Left cardiac atrium (tissue), 4 donors: Measurements from ENCODE around the gene SYNE2. TPM values are rescaled to one million over a fixed set of nuclear protein-coding genes. Genes with fewer than 3 reads are reported as not detected.
"Not testable (repeated sequence)": the region's sequence is repeated elsewhere in the genome, so short reads cannot be mapped to it uniquely, and the experiment has no call there.

Experiments
- ATAC-seq, 2 donors: fragments of 200-7000 bp; cut with Tn5 transposase; one replicate each; pipeline ENCODE4 v1.9.1; 2020; ENCODE audit warnings: mild to moderate bottlenecking in 2 of 2, moderate library complexity in 2 of 2
- DNase-seq: peaks from one replicate; pipeline ENCODE4 v3.0.0-alpha.2; 2020
- intact Hi-C, 2 donors: fragments of 100-400 bp; cut with DNase I; formaldehyde crosslinking; loops; one replicate each; pipeline versions ENCODE4 v1.14.1 to v1.15.1; 2022 to 2023
- total RNA-seq, 2 donors: library from RNA; stranded (reverse); fragmentation: NEBNext Ultra II Directional; extraction: Animal tissue kit (Norgen Biotek cat#: 25700); gene quantifications; one replicate each; pipeline ENCODE4 v1.2.1, GENCODE V29; 2021
- donor health status: DM: no; HTN: yes; CAD: no.
- donor health status: DM: no; HTN: yes; CAD: no; lungs with severe emphysema.
- donor health status: DM: yes; HTN: yes; CAD: no.
- donor health status: Dilated cardiomyopathy.

SYNE2 gene
- total RNA-seq, 2 donors from 2014 or later = 96.3 to 173 TPM

- intact Hi-C loops = loop anchor here in 1 of 2 donors (5.0 kb wide), 1 partner anchor 160 kb away; no protein-coding TSS in a partner anchor
- no peak for ATAC-seq
Measured at GRCh38 chr14:64137657-64138290, 285.0 kb downstream of the SYNE2 start.

GRCh38 chr14:64147126-64147790, 294.5 kb downstream of the SYNE2 start:
- DNase-seq = no peak
- no peak for ATAC-seq
- intact Hi-C loops = no loop called here

More at GRCh38 chr14:64137657-64138290, 285.0 kb downstream of the SYNE2 start:
- no peak for DNase-seq

GRCh38 chr14:64149921-64150320, 297.1 kb downstream of the SYNE2 start:
- ATAC-seq (no peak), DNase-seq (no peak)
- intact Hi-C loops = loop anchor here in 1 of 2 donors (10.0 kb wide), 1 partner anchor 145 kb away; the partner anchor contains the start of gene ESR2

GRCh38 chr14:64158608-64159007, 305.8 kb downstream of the SYNE2 start:
- intact Hi-C loops = loop anchor here (2.0 to 10.0 kb wide), 2 partner anchors 136 kb away; partner anchors contain the start of gene ESR2 (in 2 of the 2)
- no peak for ATAC-seq
- DNase-seq = no peak

- intact Hi-C loops = loop anchor here (2.0 to 10.0 kb wide), 2 partner anchors 135 kb away; partner anchors contain the start of gene ESR2 (in 2 of the 2)
- ATAC-seq = no peak
- DNase-seq = no peak
Measured at GRCh38 chr14:64159588-64159987, 306.8 kb downstream of the SYNE2 start.

- DNase-seq (no peak), ATAC-seq (no peak)
- intact Hi-C loops = no loop called here
Measured at GRCh38 chr14:64170181-64170580, 317.4 kb downstream of the SYNE2 start.

- DNase-seq (no peak), ATAC-seq (no peak)
- intact Hi-C loops = no loop called here
Measured at GRCh38 chr14:64174922-64175782, 322.3 kb downstream of the SYNE2 start.

GRCh38 chr14:64176330-64176729, 323.5 kb downstream of the SYNE2 start:
- ATAC-seq (no peak), DNase-seq (no peak)
- intact Hi-C loops = no loop called here

GRCh38 chr14:64178814-64179213, 326.0 kb downstream of the SYNE2 start:
- ATAC-seq (no peak), DNase-seq (no peak)
- intact Hi-C loops = no loop called here

- intact Hi-C loops, DNase-seq, ATAC-seq: not testable (repeated sequence)
Measured at GRCh38 chr14:64182908-64183307, 330.1 kb downstream of the SYNE2 start.

GRCh38 chr14:64184103-64184729, 331.4 kb downstream of the SYNE2 start:
- intact Hi-C loops = no loop called here
- ATAC-seq (no peak), DNase-seq (no peak)

- ATAC-seq (no peak), DNase-seq (no peak)
- intact Hi-C loops = no loop called here
Measured at GRCh38 chr14:64185184-64185583, 332.4 kb downstream of the SYNE2 start.

GRCh38 chr14:64186231-64187129, 333.7 kb downstream of the SYNE2 start:
- DNase-seq (no peak), ATAC-seq (no peak)
- intact Hi-C loops = no loop called here

- DNase-seq (no peak), ATAC-seq (no peak)
- intact Hi-C loops = no loop called here
Measured at GRCh38 chr14:64187331-64187730, 334.5 kb downstream of the SYNE2 start.

- ATAC-seq (no peak), DNase-seq (no peak)
- intact Hi-C loops = no loop called here
Measured at GRCh38 chr14:64190974-64191502, 338.2 kb downstream of the SYNE2 start.

- DNase-seq = no peak
- intact Hi-C loops = no loop called here
- no peak for ATAC-seq
Measured at GRCh38 chr14:64191756-64192155, 339.0 kb downstream of the SYNE2 start.

GRCh38 chr14:64193821-64194220, 341.0 kb downstream of the SYNE2 start:
- DNase-seq = no peak
- ATAC-seq = peak in 1 of 2 donors; percentile 26
- intact Hi-C loops = no loop called here

- intact Hi-C loops = no loop called here
- ATAC-seq (no peak), DNase-seq (no peak)
Measured at GRCh38 chr14:64194404-64194803, 341.6 kb downstream of the SYNE2 start.
